ENCODE results near the gene NPAS3.

DNA sequence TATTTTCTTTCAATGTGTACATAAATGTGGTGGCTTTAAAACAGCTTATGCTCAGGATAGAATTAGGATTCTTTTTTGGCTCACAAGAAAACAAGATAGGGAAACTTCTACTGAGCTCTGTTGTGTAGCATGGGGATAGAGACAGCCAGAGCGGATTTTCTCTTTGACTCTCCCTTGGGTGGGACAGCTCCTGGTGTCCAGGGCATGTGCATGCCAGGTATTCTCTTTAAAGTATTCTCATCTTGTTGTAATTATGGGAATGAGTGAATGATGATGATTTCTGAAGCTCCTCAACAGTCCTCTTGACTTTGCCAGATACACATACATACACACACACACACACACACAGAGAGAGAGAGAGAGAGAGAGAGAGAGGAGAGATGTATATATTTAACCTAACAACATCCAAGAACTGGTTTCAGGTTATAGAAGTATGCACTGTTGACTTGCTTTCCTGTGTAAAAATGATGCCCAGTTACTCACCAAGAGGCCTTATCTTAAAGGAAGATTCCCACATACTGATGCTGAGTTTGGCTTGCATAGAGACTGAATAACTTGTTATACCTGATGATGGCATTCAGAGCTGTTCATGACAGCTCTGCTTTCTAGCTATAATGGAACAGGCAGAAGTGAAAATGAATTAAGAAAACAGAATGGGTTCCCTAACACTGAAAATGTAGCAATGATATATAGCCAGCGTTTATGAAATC is 624.7 kb downstream of the NPAS3 start:
- TF ChIP-seq, protein P1, sequence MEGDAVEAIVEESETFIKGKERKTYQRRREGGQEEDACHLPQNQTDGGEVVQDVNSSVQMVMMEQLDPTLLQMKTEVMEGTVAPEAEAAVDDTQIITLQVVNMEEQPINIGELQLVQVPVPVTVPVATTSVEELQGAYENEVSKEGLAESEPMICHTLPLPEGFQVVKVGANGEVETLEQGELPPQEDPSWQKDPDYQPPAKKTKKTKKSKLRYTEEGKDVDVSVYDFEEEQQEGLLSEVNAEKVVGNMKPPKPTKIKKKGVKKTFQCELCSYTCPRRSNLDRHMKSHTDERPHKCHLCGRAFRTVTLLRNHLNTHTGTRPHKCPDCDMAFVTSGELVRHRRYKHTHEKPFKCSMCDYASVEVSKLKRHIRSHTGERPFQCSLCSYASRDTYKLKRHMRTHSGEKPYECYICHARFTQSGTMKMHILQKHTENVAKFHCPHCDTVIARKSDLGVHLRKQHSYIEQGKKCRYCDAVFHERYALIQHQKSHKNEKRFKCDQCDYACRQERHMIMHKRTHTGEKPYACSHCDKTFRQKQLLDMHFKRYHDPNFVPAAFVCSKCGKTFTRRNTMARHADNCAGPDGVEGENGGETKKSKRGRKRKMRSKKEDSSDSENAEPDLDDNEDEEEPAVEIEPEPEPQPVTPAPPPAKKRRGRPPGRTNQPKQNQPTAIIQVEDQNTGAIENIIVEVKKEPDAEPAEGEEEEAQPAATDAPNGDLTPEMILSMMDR (IDR thresholded peaks at IDR 0.05): no peak
- TF ChIP-seq POLR2AphosphoS5 (IDR thresholded peaks at IDR 0.05) (no peak), POLR2A (IDR thresholded peaks at IDR 0.05) (no peak)

Data from breast epithelium (tissue), 3 donors.